NCI-H2196 (cell line): ENCODE measurements around the gene CTSD.
A peak's percentile ranks its signal among the peaks of the same experiment; 100 is the strongest.

Source experiments
- DNase-seq: peaks from one replicate; lab custom pipeline; 2025; ENCODE audit not compliant: unreplicated experiment; lab: John Stamatoyannopoulos, UW

CTSD gene

DNA sequence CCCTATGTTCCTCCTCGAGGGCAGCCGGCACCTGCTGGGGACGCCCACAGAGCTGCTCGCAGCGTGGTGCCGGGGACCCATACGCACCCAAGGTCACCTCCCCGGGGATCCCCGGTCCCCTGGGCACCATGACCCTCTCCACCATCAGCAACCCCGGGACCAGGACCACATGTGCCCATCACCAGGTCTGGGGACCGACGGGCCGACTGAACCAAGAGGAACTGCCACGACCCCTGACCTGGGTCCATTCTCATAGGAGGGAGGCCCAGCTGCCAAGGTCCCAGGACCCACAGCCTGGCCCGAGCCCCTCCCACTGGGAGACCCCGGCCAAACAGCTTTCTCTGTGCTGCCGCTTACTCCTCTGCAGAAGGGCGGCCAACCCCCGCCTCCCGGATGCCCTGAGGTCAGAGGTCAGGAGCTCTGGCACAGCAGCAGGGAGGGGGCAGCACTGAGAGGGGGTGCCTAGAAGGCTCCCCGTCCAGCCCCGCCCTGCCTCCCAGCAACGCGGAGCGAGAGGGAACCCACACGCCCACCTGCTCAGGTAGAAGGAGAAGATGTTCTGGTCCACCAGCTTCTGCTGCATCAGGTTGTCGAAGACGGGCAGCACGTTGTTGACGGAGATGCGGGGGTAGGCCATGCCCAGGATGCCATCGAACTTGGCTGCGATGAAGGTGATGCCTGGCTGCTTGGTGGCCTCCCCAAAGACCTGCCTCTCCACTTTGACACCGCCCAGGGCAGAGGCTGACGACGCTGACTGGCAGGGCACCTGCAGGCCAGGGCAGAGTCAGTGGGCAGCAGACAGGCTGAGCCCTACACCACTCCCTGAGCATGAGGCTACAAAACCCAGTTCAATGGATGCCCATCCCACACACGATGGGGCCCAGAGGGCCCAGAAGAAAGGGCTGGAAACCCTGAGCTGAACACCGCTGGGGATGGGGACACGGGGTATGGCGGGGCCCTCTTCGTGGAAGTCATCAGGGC, 6.6 kb downstream of the CTSD start:
- no peak for DNase-seq

DNA sequence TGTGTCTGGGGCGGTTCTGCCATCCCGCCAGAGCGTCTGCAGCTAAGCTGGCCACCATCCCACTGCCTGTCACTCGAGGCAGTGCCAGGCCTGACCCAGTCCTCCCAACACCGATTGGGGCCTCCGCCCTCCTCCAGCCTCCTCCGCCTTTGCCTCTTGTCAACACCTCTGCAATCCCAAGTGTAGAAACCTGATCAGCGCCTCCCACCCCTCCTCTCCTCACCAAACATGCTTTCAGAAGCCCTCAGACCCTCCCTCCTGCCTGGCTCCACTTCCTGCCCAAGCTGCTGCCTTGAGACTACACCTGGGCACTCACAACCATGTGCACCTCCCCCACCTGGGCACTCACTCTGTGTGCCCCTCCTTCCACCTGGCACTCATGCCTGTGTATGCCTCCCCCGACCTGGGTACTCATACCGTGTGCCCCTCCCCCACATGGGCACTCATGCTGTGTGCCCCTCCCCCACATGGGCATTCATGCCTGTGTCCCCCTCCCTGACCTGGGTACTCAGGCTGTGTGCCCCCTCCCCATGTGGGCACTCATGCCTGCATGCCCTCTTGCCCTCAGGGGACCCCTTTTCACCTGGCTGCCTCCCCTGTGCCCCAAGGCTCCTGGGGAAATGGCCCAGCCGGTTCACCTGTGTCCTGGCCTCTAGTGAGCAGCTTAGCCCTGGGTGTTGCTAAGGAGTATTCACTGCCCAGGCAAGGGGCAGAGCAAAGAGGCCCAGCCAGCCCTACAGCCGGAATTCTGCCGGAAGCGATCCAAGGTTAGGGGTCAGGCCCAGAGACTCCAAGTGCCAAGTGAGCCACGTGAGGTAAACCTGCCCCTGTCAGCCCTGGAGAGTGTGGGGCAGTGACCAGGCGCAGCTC, 7.8 kb downstream of the CTSD start:
- peak; percentile 89 for DNase-seq

DNA sequence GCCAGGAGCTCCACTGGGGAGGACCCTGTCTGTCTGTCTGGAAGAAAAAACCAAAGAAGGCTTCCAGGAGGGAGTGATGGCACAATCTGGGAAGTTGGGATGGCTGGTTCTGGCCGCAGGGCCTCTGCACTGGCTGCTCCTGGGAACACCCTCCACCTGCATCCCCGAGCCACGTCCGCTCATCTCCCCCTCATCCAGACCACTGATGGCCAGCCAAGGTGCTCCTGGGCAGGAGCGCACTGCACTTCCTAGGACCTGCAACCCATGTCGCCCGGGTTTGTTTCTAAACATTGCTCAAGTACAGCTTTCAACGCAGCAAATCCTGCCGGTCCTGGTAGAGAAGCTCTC, 8.4 kb downstream of the CTSD start:
- DNase-seq: no peak

DNA sequence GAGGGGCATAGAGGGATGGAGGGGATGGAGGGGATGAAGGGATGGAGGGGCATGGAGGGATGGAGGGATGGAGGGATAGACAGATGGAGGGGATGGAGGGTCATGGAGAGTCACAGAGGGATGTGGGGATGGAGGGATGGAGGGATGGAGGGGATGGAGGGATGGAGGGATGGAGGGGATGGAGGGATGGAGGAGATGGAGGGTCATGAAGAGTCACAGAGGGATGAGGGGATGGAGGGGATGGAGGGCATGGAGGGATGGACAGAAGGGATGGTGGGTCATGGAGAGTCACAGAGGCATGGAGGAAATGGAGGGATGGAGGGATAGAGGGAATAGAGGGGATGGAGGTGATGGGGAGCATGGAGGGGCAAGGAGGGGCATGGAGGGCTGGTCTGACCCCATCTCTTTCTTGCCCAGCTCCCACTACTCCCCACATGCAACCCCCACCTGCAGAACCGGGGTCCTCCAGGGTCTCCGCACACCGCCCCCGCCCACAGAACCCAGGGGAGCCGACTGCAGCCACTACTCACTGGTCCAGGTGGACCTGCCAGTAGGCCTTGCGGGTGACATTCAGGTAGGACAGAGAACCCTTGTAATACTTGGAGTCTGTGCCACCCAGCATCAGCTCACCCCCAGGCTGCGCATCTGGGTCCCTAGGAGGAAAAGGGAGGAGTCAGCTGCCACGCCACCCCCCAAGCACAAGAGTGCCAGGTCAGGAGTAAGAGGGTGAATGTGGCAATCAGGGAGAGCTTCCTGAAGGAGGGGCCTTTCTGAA, 9.2 kb downstream of the CTSD start:
- no peak for DNase-seq

DNA sequence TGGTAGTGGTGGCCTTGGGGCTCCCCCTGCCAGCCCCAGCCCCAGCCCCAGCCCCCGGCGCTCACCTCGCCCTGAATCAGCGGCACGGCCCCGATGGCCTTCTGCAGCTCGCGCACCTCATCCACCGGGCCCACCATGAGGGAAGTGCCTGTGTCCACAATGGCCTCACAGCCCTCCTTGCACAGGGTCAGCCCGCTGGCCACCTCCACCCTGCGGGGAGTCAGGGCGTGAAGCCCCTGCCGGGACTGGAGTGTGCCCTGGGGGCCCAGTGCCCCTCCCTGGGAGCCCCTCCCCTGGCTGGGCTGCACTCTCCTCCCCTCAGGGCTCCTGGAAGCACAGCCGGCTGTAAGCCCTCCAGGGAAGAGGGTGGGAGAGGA, 9.8 kb downstream of the CTSD start:
- DNase-seq: no peak

DNA sequence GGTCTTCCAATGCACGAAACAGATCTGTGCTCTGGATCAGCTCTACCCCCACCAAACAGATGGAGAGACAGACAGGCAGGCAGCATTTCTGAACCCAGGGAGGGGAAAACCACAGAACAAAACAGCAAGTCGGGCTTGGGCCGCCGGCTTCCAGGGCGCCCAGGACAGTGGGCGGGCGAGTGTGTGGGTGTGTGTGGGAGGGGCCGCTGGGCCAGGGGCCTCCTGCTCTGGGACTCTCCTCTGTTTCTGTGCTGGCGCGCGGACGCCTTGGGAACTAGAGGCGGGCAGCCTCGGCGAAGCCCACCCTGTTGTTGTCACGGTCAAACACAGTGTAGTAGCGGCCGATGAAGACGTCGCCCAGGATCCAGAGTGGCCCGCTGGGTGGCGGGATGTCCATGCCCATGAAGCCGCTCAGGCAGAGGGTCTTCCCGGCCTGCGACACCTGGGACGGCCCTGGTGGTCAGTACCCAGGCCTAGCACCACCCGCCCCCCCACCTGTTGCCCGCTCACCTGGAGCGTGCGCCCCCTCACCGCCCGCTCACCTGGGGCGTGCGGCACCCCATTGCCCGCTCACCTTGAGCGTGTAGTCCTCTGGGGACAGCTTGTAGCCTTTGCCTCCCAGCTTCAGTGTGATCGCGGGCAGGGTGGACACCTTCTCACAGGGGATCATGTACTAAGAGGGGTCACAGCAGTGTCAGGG, 10.3 kb downstream of the CTSD start:
- no peak for DNase-seq

DNA sequence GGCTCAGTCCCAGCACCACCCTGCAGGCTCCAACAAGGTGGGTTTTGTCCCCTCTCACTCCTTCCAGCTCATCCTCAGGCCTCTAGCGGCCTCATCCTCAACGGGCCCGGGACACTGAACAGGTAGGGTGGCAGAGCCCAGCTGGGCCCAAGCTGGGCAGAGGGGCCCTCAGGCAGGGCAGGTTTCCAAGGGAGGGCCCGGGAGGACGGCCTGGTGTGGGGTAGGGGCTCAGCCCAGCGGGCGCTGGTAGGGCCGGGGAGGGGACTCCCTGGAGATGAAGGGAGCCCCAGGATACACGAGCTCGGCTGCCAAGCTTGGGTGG, 10.9 kb downstream of the CTSD start:
- DNase-seq: no peak

DNA sequence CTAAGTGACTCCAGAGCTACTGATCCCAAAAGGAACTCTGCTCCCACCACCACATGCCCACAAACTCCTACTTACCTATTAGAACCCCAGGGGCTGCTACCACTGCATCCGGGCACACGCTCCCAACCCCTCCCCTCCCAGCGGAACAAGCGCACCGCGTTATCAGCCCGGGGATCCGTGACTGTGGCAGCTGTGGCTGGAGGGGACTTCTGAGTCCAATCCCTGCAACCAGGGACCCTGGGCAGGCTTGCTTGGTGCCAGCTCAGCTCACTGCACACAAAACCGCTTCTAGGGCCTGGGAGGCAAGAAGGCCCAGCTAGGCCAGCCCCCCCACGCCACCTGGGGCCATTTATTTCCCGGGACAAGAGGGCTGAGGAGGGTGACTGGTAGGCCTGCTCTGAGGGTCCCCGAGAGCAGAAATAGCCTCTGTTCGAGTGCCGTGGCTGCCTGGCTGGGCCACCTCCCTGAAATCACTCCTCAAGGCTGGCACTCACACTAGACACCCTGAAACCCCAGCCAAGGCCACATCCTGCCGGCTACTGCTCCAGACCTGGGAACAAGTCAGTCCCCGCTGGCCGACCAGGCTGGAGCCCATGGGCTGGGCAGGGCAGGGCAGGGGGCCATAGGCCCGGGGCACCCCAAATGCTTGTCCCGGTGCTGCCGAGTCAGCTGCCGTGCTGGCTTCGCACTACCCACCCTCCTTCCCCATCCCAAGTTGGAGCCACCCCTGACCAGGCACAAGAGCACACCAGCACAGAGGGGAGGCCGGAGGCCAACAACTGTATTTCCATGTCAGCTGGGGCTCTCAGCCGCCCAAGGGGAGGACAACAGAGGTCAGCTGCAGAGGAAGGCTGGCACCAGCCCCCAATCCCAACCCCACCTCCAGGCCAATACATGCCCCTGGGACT, 11.5 kb downstream of the CTSD start:
- no peak for DNase-seq

DNA sequence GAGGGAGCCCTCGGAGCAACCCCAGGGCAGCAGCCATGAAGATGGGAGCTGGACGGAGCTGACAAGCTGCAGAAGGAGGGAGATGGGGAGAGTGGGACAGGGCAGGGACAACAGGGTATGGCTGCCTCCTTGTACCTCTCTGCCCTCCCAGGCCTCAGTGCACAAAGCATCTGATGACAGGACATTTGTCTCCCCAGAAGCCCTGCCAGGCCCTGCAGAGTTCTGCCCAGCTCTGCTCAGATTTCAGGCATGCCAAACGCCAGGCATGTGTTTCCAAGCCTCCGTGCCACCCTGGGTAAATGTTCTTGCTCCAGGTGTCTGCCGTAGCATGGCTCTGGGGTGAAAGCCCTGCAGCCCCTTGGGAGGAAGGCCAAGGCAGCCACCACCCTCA, 12.2 kb downstream of the CTSD start:
- no peak for DNase-seq

DNA sequence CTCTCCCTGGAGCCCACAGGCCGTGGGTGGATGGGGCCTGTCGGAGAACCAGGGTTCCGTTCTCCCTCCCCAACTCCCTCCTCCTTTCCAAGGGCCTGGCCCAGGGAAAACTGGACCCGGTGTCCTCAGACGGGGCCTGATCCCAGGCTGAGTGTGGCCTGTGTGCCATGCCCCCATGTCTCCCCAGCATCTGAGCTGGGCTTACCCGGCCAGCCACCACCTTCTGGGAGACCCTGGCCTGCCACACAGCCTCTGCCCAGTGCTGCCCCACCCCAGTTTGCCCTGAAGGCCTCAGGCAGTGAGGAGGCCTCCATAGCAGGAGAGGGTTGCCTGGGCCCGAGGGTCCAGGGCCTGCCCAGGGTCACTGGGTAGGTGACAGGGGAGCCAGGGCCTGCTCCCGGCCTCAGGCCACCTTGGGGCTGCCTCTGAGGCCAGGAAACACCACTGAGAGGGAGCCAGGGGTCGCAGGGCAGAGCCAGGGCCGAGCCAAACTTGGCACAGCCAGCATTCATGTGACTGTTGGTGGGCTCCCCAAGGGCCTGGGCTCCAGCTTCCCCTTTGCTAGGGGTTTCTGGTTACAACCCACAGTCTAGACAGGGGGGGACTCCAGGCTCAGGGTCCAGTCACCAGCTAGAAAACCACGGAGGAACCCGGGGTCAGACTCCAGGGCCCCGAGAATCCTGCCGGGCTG, 12.7 kb downstream of the CTSD start:
- no peak for DNase-seq

DNA sequence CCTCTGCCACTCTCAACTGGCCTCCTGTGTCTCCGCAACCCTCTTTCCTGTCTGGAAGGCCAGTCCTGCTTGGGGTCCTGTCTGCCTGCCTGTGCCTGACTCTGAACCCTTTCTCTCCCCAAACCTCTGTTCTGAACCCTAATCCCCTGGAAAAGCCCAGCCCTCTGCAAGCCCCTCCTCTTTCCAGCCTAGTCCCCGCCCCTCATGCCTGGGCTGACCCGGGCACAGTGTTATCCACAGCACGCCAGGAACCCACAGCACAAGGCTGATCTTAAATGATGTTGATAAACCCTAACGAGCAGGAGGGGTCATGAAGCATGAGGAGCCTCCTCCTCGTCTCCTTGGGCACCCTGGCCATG, 13.3 kb downstream of the CTSD start, which contains the start of gene IFITM10:
Gene IFITM10, minus strand, starts transcription at position 115 of the 359 bp plus-strand sequence. CDS start 153 bp downstream, outside the sequence.
- DNase-seq: no peak

DNA sequence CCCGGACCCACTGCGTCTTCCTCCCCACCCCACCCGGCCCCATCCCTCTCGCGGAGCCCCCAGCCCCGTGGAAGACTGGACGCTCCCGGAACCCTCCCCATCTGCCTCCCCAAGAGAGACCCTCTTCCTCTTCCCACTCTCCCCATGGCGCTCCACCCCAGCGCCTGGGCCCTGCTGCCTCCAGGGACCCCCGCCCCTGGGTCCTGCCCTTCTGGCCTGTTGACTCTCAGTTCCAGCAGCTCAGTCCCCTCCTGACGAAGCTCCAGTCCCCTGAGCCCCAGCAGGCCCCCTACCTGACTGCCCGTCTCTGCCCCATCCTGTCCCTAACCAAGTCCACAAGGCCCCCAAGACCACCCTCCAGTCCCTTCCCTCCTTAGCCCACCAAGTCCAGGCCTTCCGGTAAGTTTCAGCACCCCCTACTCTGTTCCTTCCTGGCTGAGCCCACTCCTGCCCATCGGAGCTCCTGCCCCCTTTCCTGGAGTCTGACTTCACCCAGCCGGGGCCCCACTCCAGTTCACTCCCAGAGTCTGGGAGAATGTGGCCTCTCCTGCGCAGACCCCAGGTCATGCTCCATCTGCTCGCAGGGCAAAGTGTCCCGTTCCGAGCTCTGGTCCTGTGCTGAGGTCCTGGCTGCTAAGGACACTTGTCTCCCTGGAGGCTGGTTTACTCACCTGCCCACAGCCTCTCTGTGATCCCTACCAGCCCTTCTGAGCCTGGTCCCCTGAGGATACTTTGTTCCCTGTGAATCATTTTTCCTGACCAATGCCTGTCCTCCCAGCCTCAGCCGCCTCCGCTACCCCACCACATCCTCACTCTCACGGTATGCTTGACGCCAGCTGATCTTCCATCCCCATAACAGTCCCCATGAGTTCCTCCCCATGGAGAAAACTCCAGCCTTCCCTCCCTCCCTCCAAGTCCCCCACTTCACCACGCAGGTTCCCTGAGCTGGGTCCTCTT, 14.1 kb downstream of the CTSD start:
- DNase-seq: no peak

DNA sequence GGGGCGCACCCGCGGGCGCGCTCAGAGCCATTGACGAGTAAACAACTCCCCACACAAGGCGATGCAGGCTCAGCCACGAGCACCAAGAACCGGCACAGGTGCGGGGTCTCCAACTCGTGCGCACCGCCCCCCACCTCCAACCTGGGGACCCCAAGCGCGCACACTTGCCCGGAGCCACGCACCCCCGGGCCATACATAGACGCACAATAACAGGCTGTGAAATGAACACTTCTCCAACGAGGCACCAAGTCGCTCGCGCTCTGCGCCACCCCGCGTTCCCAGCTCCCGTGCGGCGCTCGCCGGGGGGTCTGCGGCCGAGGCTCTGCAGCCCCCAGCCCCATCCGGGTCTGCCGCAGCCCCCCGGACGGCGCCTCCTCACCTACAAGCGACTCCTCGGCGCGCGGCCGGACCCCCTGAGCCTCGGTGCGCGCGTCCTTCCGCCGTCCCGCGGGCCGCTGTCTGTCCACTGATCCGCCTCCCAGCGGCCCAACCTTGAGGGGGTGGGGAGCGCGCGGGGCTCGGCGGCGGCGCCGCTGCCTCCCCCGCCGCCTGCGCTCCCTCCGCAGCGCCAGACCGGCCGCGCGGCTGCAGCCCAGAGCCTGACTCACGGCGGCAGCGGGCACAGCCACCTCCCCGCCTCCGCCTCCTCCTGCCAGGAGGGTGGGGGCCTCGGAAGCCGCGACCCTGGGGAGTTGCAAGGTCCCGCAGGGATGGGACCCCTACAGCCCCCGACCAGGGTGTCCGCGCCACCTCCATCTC, 14.9 kb downstream of the CTSD start:
- no peak for DNase-seq

DNA sequence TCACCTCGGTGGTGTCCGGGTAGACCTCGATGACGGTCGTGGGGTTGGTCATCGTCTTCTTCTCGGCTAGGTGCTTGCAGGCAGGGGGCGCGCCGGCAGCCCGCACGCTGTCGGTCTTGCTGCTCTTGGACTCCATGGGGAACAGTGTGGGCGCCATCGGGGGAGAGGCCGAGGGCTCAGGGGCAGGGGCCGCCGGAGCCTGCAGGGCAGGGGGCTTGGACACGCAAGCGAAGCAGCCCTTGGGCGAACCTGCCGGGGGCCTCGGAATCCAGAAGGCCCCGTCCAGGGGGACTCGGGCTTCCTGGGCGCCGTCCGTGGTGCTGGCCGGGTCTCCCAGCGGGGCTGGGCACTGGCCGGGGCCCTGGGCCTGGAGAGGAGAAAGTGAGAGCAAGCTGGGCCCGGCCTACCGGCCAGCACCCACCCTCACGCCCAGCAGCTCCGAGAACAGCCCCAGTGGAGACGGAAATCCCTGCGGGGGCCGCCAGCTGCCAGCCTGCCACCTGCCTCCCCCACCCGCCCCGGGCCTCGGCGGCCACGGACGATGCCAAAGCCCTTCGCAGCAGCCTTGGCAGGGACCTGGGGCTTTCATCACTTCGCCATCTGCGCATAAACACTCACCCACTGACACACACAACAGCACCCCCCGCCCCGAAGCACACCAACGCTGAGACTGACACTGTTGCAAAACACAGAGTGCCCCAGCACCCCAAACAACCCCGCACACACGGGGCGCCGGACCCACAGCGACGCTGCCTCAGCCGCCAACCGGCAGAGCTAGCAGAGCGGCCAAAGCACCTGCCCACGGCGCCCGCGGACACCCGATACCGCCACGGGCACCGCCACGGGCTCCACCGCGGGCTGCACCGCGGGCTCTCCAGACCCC, 15.7 kb downstream of the CTSD start:
- no peak for DNase-seq

DNA sequence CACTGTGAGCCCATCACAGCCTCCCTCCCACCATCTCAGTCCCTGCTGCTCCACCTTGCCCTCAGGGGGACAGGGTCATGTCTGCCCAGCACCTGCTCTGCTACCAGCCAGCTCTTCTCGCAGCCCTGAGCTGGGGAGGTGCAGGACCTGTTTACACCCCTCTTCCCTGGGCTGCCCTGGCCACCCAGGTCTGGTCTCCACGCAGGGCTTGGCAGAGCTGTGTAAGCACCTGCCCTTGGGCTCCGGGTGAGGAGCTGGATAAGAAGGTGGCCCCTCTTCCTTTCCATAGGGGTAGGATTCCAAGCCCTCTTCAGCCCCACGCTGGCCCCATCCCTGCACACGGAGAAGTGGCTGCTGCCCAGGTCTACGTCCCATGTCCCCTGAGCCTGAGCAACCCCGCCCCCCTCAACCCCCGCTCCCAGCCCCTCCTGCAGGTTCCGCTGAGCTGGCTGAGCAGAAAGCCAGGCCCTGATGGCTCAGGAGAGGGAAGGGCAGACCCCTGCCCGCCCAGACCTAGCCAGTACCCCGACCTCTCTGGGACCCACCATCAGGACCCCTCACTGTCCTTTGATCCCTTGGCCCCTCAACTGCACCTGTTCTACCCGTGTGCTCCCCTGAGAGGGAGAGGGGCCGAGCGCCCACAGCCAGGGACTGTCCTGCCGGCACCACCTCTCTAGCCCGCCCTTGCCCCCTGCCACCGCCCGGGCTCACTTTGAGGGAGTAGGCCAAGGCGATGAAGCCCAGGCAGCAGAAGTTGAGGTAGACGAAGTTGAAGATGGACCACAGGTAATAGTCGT, 16.6 kb downstream of the CTSD start:
- no peak for DNase-seq

DNA sequence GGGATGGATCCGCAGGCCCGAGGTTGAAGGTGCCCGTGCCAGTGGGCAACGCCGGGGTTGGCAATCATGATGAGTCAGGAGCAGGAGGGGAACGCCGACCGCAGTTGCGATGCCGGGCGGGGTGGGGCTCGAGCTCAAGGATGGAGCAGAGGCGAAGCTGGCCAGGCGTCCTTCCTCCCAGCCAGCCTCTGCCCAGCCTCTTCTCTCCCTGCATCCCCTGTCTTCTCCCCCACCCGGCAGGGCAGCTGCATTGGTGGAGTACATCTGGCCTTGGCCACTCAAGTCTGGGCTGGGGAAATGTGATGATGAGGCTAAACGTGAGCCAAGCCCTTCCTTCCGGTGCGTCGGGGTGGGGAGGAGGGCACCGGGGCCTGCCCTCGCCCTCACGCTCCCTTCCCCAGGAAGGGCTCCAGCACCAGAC, 17.2 kb downstream of the CTSD start:
- peak; percentile 70 for DNase-seq
